ENCODE data around the gene FAM76B.

FAM76B gene

DNA sequence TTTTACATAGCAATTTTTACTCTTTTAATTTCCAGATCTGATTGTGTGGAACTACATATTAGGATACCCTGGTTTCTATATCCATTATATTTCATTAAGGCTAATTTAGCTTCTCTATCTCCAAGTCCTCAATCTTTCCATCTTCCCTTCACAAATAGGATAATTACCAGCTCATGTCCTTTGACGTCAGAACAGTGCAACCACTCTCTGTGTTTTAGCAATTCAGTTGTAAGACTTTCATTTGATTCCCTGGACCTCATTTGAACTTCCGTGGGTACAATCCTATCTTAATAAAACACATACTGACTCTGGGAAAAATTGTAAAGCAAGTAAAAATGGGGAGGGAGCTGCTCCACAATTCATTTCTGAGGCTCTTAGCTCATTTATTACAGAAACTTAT is 52.8 kb downstream of the FAM76B start:
- Mint-ChIP-seq H3K27ac (no peak overlapping the region), H3K27me3 (peaks cover 6 to 21% of the 10 kb centered on the region in 2 donors), H3K36me3 (ENCODE audit: insufficient read depth) (no peaks in the 10 kb centered on the region), H3K4me1 (ENCODE audit: low read depth in 2 of 2) (no peaks in the 10 kb centered on the region), H3K9me3 (no peaks in the 10 kb centered on the region), H3K4me3 (no peak overlapping the region)
- ATAC-seq (replicated peaks) (no peak), DNase-seq (no peak)

DNA sequence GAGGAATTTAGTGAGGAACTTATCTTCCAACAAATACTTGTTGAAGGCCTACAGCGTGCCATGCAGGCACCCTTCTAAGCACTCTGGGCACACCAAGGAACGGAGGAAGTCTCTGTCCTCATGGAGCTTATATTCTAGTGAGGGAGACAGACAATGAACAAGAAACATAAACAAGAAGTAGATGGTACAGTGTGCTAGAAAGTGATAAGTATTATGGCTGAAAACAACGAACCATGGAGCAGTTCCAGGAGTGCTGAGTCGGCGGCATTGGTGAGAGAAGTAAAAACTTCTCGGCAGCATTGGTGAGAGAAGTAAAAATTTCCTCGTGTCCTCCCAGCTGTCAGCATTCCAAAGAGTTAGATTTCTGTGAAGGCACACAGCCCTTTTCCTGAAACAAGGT is 53.2 kb downstream of the FAM76B start:
- H3K36me3 Mint-ChIP-seq (ENCODE audit: insufficient read depth): no peaks in the 10 kb centered on the region
- no peaks in the 10 kb centered on the region for H3K4me1 Mint-ChIP-seq (ENCODE audit: low read depth in 2 of 2)
- DNase-seq: no peak
- H3K27ac Mint-ChIP-seq: no peak overlapping the region
- peaks cover 6 to 26% of the 10 kb centered on the region in 2 donors for H3K27me3 Mint-ChIP-seq
- no peaks in the 10 kb centered on the region for H3K9me3 Mint-ChIP-seq
- H3K4me3 Mint-ChIP-seq: no peak overlapping the region
- no peak for ATAC-seq (replicated peaks)

DNA sequence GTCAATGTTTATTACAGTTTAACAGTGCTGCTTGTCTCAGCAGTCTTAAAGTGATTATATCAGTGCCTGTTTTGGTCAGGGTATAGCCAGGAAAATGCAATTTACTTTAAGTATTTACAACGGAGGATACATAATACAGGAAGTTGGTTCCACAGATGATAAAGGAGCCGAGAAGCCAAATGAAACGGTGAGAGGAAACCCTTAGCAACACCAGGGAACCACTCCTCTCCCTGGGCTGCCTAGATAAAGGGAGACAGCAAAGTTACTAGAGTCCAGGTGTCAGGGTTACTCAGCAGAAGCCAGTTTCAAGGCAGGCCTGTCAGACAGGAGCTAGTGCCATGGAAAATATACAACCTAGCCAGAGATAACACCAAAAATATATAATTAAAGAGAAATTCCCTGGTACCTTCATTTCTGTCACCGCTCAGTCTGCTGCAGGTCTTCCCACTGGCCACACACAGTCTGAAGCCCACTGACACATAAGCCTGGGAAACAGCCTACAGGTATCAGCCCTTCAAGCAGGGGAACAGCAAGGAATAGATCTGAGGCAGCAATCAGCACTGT is 55.5 kb downstream of the FAM76B start:
- no peak overlapping the region for H3K4me3 Mint-ChIP-seq
- DNase-seq: no peak
- no peaks in the 10 kb centered on the region for H3K36me3 Mint-ChIP-seq (ENCODE audit: insufficient read depth)
- no peak for ATAC-seq (replicated peaks)
- H3K27ac Mint-ChIP-seq: no peak overlapping the region
- peaks cover 6 to 39% of the 10 kb centered on the region in 2 donors for H3K27me3 Mint-ChIP-seq
- H3K9me3 Mint-ChIP-seq: no peaks in the 10 kb centered on the region
- no peaks in the 10 kb centered on the region for H3K4me1 Mint-ChIP-seq (ENCODE audit: low read depth in 2 of 2)

DNA sequence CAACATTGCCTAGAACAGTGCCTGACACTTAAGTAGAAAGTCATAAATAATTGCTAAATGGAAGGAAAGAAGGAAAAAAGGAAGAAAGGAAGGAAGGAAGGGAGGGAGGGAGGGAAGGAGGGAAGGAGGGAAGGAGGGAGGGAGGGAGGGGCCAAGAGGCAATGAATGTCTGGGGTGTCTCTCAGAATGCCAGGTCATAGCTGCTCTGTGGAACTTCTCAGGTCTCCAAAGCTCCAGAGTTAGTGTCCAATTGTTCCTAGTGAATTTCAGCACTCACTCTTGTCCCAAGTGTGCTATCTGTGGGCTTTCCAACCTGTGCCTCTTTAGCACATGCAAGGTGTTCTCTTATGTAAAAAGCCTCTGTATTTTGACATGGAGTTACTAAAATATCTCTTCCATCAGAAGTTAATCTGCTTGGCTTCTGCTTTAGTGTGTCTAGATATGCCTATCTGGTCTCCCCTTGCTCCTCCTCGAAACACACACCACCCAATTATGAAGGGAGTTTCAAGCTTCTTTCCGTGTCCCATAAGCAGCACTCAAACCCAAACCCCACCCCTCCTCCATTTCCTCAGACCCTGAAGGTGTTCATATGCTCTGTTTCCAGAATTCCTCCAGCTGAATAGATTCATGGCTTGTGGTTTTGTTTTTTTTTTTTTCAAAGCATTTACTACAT is 56.5 kb downstream of the FAM76B start:
- no peak overlapping the region for H3K27ac Mint-ChIP-seq
- H3K36me3 Mint-ChIP-seq (ENCODE audit: insufficient read depth): no peaks in the 10 kb centered on the region
- H3K9me3 Mint-ChIP-seq: no peaks in the 10 kb centered on the region
- H3K4me1 Mint-ChIP-seq (ENCODE audit: low read depth in 2 of 2): no peaks in the 10 kb centered on the region
- DNase-seq: no peak
- H3K4me3 Mint-ChIP-seq: no peak overlapping the region
- no peak for ATAC-seq (replicated peaks)
- peaks cover 6 to 39% of the 10 kb centered on the region in 2 donors for H3K27me3 Mint-ChIP-seq

DNA sequence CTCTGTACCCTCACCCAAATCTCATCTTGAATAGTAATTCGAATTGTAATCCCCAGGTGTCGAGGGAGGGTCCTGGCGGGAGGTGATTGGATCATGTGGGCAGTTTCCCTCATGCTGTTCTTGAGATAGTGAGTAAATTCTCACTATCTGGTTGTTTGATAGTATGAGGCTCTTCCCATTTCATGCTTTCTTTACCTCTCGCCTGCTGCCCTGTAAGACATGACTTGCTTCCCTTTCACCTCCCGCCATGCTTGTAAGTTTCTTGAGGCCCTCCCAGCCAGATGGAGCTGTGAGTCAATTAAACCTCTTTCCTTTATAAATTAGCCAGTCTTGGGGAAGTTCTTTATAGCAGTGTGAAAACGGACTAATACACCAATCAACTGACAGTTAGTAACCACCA is 60.1 kb downstream of the FAM76B start:
- no peaks in the 10 kb centered on the region for H3K4me1 Mint-ChIP-seq (ENCODE audit: low read depth in 2 of 2)
- DNase-seq: no peak
- no peak overlapping the region for H3K4me3 Mint-ChIP-seq
- peaks cover 16 to 42% of the 10 kb centered on the region in 2 donors for H3K27me3 Mint-ChIP-seq
- no peaks in the 10 kb centered on the region for H3K36me3 Mint-ChIP-seq (ENCODE audit: insufficient read depth)
- no peak overlapping the region for H3K27ac Mint-ChIP-seq
- ATAC-seq (replicated peaks): no peak
- H3K9me3 Mint-ChIP-seq: no peaks in the 10 kb centered on the region

DNA sequence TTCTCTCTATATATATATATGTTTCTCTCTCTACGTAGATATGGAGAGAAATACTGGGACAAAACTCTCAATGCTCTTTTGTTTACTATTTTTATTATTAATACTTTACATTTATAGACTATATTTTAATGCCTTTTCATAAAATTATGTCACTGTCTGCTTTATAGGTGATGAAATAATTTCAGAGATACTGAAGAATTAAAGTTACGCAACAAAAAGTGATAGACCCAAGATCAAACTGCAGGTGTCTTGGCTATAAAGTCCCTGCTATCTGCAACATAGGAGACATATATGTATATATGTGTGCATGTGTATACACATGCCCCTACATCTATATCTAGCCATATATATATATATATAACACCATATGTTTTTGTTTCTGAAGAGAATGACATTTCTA is 60.8 kb downstream of the FAM76B start:
- Mint-ChIP-seq H3K27me3 (peaks cover 11 to 35% of the 10 kb centered on the region in 2 donors), H3K9me3 (no peaks in the 10 kb centered on the region), H3K4me1 (ENCODE audit: low read depth in 2 of 2) (no peaks in the 10 kb centered on the region), H3K36me3 (ENCODE audit: insufficient read depth) (no peaks in the 10 kb centered on the region), H3K27ac (no peak overlapping the region), H3K4me3 (no peak overlapping the region)
- DNase-seq (no peak), ATAC-seq (replicated peaks) (no peak)

DNA sequence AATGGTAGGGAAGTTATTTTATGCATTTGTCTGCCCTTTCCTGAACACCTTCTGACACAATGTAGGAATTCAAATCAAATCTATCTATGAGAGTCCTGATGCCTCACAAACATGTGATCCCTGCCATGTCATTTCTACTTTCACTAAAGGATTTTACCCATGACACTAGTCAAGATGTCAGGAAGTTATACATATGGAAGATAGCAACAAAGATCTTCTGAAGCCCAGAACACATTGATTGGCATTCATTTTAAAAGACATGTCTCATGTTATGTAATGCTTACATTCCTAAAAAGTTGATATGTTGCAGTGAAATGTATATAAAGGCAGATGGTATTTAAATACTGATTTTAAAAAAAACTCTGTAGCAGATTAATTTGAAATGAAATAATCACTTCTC is 61.5 kb downstream of the FAM76B start:
- no peak overlapping the region for H3K4me3 Mint-ChIP-seq
- DNase-seq (no peak), ATAC-seq (replicated peaks) (no peak)
- H3K9me3 Mint-ChIP-seq: no peaks in the 10 kb centered on the region
- no peak overlapping the region for H3K27ac Mint-ChIP-seq
- no peaks in the 10 kb centered on the region for H3K36me3 Mint-ChIP-seq (ENCODE audit: insufficient read depth)
- H3K27me3 Mint-ChIP-seq: peaks cover 11 to 32% of the 10 kb centered on the region in 2 donors
- H3K4me1 Mint-ChIP-seq (ENCODE audit: low read depth in 2 of 2): no peaks in the 10 kb centered on the region

DNA sequence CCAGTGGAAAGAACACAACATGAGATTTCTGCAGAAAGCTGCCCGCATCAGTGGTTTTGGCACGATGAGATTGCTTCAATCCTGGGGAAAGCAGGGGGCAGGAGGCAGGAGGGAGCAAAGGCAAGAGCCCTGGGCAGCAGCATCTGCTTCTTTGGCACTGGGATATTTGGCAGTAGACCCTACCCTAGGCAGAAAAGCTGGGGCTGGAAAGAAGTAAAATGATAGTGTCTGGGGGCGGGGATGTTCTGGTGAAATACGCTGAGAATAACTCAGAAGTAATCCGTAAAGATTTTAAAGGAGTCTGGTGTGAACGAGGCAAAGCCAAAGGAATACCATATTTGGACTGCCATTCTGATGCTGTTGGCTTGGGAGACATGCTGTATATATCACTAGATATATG is 62.0 kb downstream of the FAM76B start:
- Mint-ChIP-seq H3K4me1 (ENCODE audit: low read depth in 2 of 2) (no peaks in the 10 kb centered on the region), H3K27ac (no peak overlapping the region), H3K9me3 (no peaks in the 10 kb centered on the region), H3K4me3 (no peak overlapping the region), H3K27me3 (peaks cover 11 to 30% of the 10 kb centered on the region in 2 donors), H3K36me3 (ENCODE audit: insufficient read depth) (no peaks in the 10 kb centered on the region)
- DNase-seq: no peak
- ATAC-seq (replicated peaks): no peak

DNA sequence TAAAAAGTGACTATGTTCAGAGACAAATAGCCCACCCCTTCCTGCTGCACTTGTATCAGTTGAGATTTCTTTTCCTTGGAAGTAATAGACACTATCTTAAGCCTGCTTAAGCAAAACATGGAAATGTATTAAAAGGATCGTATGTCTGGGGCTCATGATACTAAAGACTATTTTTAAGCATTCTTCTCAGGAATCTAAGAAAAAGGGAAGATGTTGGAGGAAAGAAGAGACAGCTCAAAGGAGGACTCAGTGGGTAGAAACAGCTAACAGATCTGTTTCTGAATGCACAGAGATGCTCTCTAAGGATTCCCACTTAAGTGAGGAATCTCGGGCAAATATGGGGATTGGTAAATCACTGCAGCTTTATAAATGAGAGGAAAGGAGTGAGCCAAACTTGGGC is 62.5 kb downstream of the FAM76B start:
- no peaks in the 10 kb centered on the region for H3K36me3 Mint-ChIP-seq (ENCODE audit: insufficient read depth)
- no peaks in the 10 kb centered on the region for H3K9me3 Mint-ChIP-seq
- no peak overlapping the region for H3K4me3 Mint-ChIP-seq
- H3K4me1 Mint-ChIP-seq (ENCODE audit: low read depth in 2 of 2): no peaks in the 10 kb centered on the region
- no peak for ATAC-seq (replicated peaks)
- peaks cover 11 to 30% of the 10 kb centered on the region in 2 donors for H3K27me3 Mint-ChIP-seq
- DNase-seq: no peak
- no peak overlapping the region for H3K27ac Mint-ChIP-seq

DNA sequence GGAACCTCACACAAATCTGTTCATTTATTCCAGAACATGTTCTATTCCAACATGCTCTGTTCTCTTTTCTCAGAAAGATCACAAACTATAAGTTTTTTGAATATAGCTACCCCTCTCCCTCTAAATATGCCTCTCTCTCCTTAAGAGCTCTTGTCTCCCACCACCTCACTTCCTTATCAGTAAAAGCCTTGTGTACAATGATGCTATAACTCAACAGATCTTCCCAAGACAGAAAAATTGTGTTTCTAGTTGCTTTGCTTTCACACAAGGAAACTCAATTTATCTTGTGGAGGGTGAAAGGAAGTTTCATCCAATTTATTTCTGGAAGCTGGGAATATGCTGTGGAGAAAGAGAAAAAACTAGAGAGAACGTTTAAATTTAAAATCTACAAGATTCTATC is 64.4 kb downstream of the FAM76B start:
- DNase-seq: no peak
- Mint-ChIP-seq H3K36me3 (ENCODE audit: insufficient read depth) (no peaks in the 10 kb centered on the region), H3K9me3 (no peaks in the 10 kb centered on the region), H3K4me3 (no peak overlapping the region), H3K27ac (no peak overlapping the region), H3K27me3 (peaks cover 11 to 17% of the 10 kb centered on the region in 2 donors), H3K4me1 (ENCODE audit: low read depth in 2 of 2) (peaks cover 3% of the 10 kb centered on the region in 2 donors)
- ATAC-seq (replicated peaks): no peak

DNA sequence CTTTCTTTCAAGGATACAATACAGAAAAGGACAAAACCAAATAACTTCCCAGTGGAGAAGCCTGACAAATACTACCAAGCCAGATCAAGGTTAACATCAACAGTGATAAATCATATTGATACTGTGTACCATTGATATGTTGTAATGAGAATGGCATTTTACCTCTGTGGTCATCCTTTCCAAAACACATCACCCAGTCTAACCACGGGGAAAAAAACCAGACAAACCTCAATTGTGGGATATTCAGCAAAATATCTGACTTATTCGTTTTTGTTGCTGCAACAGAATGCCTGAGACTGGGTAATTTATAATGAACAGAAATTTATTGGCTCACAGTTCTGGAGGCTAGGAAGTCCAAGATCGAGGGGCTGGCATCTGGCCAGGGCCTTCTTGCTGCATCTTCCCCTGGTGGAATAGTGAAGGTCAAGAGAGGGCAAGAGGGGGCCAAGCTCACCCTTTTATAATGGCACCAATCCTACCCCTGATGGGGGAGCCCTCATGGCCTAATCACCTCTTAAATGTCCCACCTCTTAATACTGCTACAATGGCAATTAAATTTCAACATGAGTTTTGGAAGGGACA is 66.1 kb downstream of the FAM76B start:
- H3K9me3 Mint-ChIP-seq: no peaks in the 10 kb centered on the region

DNA sequence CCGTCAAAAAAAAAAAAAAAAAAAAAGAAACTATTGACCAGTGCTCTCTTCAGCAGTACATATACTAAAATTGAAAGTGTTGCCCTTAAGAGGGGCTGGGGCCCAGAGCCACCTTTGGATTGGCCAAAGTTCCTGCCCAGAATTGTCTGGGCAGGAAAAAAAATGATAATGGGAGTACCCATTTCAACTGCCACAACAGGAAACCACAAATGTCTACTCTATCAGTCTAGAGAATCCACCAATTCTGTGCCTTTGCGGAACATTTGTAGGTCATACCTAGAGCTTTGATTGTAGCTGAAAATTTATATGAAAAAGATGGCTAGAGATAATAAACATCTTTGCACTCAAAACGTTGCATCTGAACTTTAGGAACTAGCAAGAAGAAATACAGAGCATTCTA is 69.4 kb downstream of the FAM76B start:
- Mint-ChIP-seq H3K36me3 (ENCODE audit: insufficient read depth) (no peaks in the 10 kb centered on the region), H3K4me1 (ENCODE audit: low read depth in 2 of 2) (peaks cover 4 to 5% of the 10 kb centered on the region in 2 donors), H3K27ac (no peak overlapping the region), H3K27me3 (peaks cover 0 to 17% of the 10 kb centered on the region in 2 donors), H3K4me3 (no peak overlapping the region), H3K9me3 (no peaks in the 10 kb centered on the region)
- no peak for DNase-seq
- peak; percentile 72 for ATAC-seq (replicated peaks)

More for the DNA sequence above, 66.1 kb downstream of the FAM76B start:
- H3K4me1 Mint-ChIP-seq (ENCODE audit: low read depth in 2 of 2): peaks cover 4 to 5% of the 10 kb centered on the region in 2 donors
- H3K27me3 Mint-ChIP-seq: peaks cover 11% of the 10 kb centered on the region in 2 donors
- no peak overlapping the region for H3K27ac Mint-ChIP-seq
- no peak for ATAC-seq (replicated peaks)
- H3K4me3 Mint-ChIP-seq: no peak overlapping the region
- H3K36me3 Mint-ChIP-seq (ENCODE audit: insufficient read depth): no peaks in the 10 kb centered on the region
- DNase-seq: no peak

Data from effector memory CD8-positive, alpha-beta T cell (primary cell).